HCEC 1CT (cell line): Measurements from ENCODE around the gene HDHD5.
A peak's percentile ranks its signal among the peaks of the same experiment; 100 is the strongest.

Experiments used
- DNase-seq: peaks from one replicate; pipeline ENCODE4 v3.0.0-alpha.2; 2017

The HDHD5 gene

GRCh38 chr22:17119481-17120202, 39.4 kb downstream of the HDHD5 start:
- DNase-seq = peak; percentile 13

DNA sequence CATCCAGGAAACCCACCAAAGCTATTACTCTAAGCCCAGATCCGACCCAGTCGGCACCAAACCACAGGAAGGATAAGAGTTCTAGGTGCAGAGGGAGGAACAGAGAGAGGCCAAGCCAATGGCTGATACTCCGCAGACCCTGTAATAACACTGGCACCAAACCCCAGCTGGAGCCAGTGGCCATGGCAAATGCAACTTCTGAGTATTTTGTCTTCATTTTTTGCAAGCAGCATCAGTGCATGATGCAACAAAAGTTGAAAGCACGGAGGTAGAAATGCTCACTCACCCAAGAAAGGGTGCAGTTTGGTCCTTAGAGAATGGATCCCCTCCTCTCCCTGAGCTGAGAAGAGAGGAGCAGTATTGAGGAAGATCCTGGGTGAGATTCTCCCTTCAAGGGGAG, 40.7 kb downstream of the HDHD5 start:
- DNase-seq = no peak

DNA sequence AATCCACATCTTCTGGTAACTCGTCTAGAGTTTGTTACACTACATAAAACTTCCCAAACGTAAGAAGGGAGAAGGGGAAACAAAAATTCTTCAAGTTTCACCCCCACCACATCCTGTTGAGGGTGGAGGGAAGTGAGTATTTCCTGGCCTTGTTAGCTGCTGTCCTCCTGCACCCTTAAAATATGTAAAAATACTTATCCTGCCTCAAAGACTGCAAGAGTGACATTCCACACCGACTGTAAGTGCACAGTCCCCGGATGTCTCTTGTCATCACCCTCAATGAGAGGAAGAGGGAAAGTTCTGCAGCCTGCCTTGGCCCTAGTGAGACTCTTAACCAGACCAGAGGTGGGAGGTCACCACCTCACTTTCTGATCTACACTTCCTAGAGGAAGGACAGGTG, 41.2 kb downstream of the HDHD5 start:
- DNase-seq = no peak

- no peak for DNase-seq
These were observed 41.7 kb downstream of the HDHD5 start for GRCh38 chr22:17117400-17117799.

DNA sequence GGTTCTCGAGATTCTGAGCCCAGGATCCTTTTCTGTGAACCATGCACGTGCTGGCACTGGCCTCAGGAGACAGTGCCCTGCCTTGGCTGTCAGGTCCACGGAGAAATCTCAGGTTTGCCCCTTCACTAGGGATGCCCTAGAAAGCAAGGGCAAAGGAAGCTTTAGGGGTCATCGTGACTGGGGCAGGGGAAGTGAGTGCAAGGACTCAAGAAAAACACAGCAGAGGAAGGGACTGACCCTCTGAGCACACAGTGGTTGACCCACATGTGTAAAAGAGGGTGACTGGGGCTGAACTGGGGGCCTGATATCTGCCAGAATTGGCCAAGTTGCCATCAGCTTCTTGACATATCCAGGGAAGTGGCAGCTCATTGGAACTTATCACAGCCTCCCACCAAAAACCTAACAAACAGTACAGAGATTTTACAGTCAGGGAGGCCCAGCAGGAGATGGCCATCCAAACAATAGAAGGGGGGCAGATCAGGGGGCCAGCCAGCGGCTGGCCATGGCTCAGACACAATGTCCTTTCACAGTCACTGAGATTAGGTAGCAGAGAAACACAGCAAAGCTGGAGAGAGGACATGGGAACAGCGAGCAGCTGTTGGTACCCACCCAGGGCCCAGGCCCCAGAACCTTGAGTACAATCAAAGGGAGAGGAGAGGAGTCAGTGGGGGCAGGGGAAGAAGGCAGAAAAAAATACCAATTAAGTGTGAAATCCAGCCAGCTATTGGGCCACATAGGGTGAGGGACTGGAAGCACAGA, 42.3 kb downstream of the HDHD5 start:
- no peak for DNase-seq

DNA sequence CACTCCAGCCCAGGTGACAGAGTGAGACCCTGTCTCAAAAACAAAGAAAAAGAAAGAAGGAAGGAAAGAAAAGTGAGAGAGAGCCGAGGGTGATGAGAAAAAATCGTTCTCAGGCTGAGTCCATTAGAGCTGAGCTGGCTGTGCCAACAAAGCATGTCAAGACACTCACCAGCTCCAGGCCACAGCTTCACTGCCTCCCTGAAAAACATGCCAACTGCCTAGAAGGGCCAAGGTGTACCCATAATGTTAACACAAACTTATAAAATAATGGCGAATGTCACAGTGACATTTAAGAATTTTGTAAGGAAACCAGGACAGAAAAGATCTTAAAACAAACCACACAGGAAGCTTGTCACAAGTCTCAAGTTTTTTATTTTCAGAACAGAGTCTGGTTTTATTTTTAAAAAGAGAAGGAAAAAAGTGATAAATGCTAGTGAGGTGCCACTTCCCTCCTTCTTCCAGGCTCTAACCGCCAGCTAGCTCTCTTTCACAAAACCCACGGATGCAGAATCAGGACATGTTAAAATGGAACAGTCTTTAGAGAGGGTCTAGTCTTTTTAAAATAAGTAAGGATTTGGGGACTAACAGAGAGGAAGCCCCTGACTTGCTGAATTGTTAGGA, 43.0 kb downstream of the HDHD5 start:
- DNase-seq = no peak

- DNase-seq = no peak
These were observed 43.8 kb downstream of the HDHD5 start for GRCh38 chr22:17115236-17115635.

DNA sequence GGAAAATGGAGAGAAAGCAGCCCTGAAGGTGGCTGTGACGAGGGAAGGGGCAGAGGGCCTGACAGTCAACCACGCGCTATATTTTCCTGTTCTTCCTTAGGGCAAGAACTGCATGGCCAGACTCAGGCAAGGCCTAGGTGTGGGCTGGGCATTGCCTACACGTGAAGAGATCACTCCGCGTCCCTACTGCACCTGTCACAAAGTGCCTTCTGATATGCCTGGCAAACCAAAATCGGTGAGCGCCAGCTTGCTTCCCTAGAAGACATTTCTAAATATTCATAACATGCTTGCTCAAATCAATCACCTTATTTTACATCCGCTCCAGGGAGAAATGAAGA, 44.2 kb downstream of the HDHD5 start:
- no peak for DNase-seq

DNA sequence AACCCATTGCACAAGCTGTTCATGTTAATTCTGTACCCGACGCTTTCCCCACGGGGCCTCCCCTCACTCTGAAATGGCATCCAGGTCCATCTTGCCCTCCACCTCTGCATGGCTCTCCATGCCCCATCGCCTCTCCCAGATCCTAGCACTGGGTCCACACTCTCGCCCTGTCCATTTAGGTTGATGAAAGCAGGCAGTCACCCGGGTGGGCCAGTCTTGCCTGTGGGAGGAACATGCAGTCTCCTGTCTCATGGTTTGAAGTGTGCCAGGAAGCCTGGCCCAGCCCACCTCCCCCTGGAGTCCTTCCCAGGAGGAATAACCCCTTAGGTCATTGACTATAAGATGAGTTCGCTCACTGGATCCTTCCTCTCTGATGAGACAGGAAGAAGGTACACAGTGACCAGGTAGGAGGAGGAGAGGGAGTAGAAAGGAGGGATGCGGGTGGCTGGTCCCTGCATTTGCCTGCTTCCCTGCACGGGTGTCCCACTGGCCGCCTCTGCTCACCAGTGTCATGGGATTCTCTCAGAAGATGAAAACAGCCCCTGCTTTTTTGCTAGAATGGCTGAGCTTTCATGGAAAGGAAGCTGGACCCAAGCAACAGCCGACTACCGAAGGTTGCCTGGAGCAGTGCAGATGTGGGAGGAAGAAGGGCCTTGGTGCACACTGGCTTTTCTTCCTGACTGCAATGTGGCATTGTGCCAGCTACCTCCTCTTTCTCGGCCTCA, 44.7 kb downstream of the HDHD5 start:
- no peak for DNase-seq

DNA sequence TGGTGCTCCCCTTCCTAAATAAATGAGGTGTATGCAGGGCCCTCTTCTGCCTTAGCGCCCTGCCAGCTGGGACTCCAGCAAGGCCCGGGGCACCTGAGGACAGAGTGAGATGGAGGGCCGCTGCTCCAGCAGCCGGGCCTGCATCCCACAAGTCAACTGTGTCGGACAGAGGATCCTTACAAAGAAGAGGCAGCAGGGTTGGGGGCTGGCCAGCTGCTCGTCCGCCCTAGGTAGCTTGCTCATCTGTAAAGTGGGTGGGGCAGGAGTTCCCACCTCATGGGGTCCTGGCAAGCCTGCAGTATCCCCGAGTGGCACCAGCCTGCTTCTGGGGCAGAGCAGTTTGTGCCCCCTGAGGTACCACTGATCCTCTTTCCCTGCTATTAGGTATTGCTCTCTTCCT, 45.5 kb downstream of the HDHD5 start:
- no peak for DNase-seq

DNA sequence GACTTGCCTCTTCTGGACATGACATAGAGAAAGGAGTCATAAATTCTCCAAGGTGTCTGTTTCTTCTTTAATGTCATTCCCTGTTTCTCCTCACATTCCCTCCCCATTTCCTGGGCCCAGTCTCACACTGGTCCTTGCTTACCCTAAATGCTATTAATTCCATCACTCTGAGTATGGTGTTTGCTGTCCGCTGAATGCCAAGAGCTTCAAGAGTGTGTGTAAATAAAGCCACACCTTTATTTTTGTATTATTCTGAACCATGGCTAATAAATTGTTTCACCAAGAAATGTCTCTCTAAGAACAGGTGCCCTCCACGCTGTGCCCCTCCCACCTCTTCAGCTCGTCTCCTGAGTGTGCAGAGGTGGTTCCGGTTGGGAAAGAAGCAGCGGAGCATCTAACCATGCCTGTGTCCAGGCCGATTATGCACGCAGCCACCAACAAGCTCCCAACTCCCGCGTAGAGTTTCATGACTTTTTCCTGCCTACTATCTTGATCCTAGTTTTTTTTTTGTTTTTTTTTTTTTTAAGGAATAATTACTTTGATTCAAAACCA, 46.5 kb downstream of the HDHD5 start:
- no peak for DNase-seq

GRCh38 chr22:17110791-17111550, 48.1 kb downstream of the HDHD5 start:
- no peak for DNase-seq

GRCh38 chr22:17109976-17110375, 49.1 kb downstream of the HDHD5 start:
- DNase-seq = no peak

DNA sequence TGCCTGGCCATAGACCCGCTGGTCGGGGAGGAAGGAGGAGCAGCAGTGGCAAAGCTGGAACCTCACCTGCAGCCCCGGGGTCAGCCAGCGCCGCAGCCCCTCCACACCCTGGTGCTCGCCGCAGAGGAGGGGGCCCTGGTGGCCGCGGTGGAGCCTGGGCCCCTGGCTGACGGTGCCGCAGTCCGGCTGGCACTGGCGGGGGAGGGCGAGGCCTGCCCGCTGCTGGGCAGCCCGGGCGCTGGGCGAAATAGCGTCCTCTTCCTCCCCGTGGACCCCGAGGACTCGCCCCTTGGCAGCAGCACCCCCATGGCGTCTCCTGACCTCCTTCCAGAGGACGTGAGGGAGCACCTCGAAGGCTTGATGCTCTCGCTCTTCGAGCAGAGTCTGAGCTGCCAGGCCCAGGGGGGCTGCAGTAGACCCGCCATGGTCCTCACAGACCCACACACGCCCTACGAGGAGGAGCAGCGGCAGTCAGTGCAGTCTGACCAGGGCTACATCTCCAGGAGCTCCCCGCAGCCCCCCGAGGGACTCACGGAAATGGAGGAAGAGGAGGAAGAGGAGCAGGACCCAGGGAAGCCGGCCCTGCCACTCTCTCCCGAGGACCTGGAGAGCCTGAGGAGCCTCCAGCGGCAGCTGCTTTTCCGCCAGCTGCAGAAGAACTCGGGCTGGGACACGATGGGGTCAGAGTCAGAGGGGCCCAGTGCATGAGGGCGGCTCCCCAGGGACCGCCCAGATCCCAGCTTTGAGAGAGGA, 49.8 kb downstream of the HDHD5 start:
- DNase-seq = no peak

GRCh38 chr22:17108256-17109112, 50.6 kb downstream of the HDHD5 start:
- no peak for DNase-seq

DNA sequence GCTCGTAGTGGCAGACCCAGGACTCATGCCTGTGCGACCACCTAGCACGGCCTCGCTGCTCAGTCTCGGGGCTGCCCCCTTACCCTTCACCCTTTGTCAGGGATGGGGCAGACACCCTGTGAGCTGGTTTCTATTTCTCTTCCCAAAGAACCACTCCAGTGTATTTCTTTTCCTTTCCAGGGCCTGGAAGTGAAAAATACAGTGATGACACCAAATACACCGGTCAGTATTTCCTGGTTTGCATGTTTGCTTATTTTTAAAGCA, 51.6 kb downstream of the HDHD5 start:
- no peak for DNase-seq

GRCh38 chr22:17106785-17107546, 52.1 kb downstream of the HDHD5 start:
- DNase-seq = no peak

- DNase-seq = no peak
These were observed 52.8 kb downstream of the HDHD5 start for GRCh38 chr22:17106161-17106784.
